Measurements from ENCODE around the gene ATM.
"Not testable (repeated sequence)": the region's sequence is repeated elsewhere in the genome, so short reads cannot be mapped to it uniquely, and the experiment has no call there.

ATM gene

GRCh38 chr11:108286956-108287355 is 64.1 kb downstream of the ATM start:
- DNase-seq = no peak

GRCh38 chr11:108289066-108289465 is 66.2 kb downstream of the ATM start:
- DNase-seq = not testable (repeated sequence)

- DNase-seq = no peak
Observed at GRCh38 chr11:108289699-108290098, 66.8 kb downstream of the ATM start.

- no peak for DNase-seq
Observed at GRCh38 chr11:108293229-108293628, 70.4 kb downstream of the ATM start.

- DNase-seq = peak; percentile 52
Observed at GRCh38 chr11:108302121-108302785, 79.4 kb downstream of the ATM start.

GRCh38 chr11:108307751-108308150 is 84.9 kb downstream of the ATM start:
- no peak for DNase-seq

- DNase-seq = no peak
Observed at GRCh38 chr11:108313444-108313843, 90.6 kb downstream of the ATM start.

- DNase-seq = no peak
Observed at GRCh38 chr11:108316061-108316460, 93.2 kb downstream of the ATM start.

- peak; percentile 64 for DNase-seq
Observed at GRCh38 chr11:108319541-108320145, 96.8 kb downstream of the ATM start.

GRCh38 chr11:108322666-108323065 is 99.8 kb downstream of the ATM start:
- DNase-seq = no peak

GRCh38 chr11:108324587-108324986 is 101.7 kb downstream of the ATM start:
- peak; percentile 61 for DNase-seq

- DNase-seq = no peak
Observed at GRCh38 chr11:108333403-108333899, 110.6 kb downstream of the ATM start.

GRCh38 chr11:108338750-108339149 is 115.9 kb downstream of the ATM start:
- DNase-seq = no peak

- no peak for DNase-seq
Observed at GRCh38 chr11:108340973-108341372, 118.1 kb downstream of the ATM start.

GRCh38 chr11:108341654-108342053 is 118.8 kb downstream of the ATM start:
- no peak for DNase-seq

- DNase-seq = no peak
Observed at GRCh38 chr11:108343714-108344113, 120.8 kb downstream of the ATM start.

GRCh38 chr11:108345767-108346166 is 122.9 kb downstream of the ATM start:
- no peak for DNase-seq

GRCh38 chr11:108346451-108346850 is 123.6 kb downstream of the ATM start:
- no peak for DNase-seq

- DNase-seq = no peak
Observed at GRCh38 chr11:108351468-108351867, 128.6 kb downstream of the ATM start.

GRCh38 chr11:108364159-108364558 is 141.3 kb downstream of the ATM start:
- DNase-seq = peak; percentile 80

- DNase-seq = peak; percentile 54
Observed at GRCh38 chr11:108368134-108368533, 145.3 kb downstream of the ATM start.

- DNase-seq = peak; percentile 23
Observed at GRCh38 chr11:108369064-108369463, 146.2 kb downstream of the ATM start.

- no peak for DNase-seq
Observed at GRCh38 chr11:108370315-108370714, 147.4 kb downstream of the ATM start.

GRCh38 chr11:108370990-108371389 is 148.1 kb downstream of the ATM start:
- DNase-seq = peak; percentile 32

GRCh38 chr11:108373505-108373904 is 150.6 kb downstream of the ATM start:
- DNase-seq = not testable (repeated sequence)

All from HCEC 1CT (cell line).